ENCODE results near the gene ZBTB20. TPM values are rescaled to one million over a fixed set of nuclear protein-coding genes. Genes with fewer than 3 reads are reported as not detected.

The ZBTB20 gene
- total RNA-seq, 1 donor from 2014 or later = 27.5 TPM

DNA sequence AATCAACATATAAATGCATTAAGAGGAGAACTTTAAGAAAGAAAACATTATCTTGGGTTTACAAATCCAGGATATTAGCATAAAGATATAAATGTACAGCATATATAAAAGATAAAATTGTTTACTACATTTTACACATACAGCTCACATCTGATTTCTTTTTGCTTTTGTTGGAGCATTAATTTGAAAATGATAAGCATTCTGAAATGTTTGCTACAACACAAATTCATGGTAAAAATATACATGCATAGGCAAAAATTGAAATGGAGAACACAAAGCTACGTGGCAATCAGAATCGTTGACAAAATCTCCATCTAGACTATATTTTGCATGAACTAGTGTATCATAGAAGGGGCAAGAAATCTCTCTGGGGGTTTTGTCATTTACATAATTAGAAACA lies 694.2 kb downstream of the ZBTB20 start:
- Mint-ChIP-seq H3K36me3 (ENCODE audit: unreplicated experiment) (no peaks in the 10 kb centered on the region), H3K4me1 (ENCODE audit: low read depth, unreplicated experiment) (peaks cover 15% of the 10 kb centered on the region), H3K27me3 (ENCODE audit: unreplicated experiment) (no peaks in the 10 kb centered on the region), H3K9me3 (ENCODE audit: unreplicated experiment) (peaks cover 2% of the 10 kb centered on the region), H3K4me3 (ENCODE audit: unreplicated experiment) (no peak overlapping the region), H3K27ac (ENCODE audit: unreplicated experiment) (peak overlapping the region; percentile 92)
- DNase-seq = no peak
- TF ChIP-seq, protein P1, sequence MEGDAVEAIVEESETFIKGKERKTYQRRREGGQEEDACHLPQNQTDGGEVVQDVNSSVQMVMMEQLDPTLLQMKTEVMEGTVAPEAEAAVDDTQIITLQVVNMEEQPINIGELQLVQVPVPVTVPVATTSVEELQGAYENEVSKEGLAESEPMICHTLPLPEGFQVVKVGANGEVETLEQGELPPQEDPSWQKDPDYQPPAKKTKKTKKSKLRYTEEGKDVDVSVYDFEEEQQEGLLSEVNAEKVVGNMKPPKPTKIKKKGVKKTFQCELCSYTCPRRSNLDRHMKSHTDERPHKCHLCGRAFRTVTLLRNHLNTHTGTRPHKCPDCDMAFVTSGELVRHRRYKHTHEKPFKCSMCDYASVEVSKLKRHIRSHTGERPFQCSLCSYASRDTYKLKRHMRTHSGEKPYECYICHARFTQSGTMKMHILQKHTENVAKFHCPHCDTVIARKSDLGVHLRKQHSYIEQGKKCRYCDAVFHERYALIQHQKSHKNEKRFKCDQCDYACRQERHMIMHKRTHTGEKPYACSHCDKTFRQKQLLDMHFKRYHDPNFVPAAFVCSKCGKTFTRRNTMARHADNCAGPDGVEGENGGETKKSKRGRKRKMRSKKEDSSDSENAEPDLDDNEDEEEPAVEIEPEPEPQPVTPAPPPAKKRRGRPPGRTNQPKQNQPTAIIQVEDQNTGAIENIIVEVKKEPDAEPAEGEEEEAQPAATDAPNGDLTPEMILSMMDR (IDR thresholded peaks at IDR 0.05; ENCODE audit: partially characterized antibody, unreplicated experiment) = no peak

DNA sequence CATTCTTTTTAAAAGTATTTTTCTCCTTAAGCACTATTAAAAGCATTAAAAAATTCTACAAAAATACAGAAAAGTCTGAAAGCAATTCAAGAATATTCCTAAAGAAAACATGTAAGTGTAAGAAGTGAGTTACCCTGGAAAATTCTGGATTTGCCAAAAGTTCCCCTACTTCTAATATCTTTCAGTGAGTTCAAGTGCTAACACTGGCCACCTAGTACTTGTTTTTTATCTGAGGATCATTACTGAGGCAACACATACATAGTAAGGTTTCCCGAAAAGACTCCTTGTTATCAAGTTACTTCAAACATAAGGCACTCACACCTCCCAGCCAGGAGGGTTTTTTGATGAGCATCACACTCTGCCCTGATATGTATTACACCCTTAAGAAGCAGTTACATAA lies 694.8 kb downstream of the ZBTB20 start:
- TF ChIP-seq, protein P1 (IDR thresholded peaks at IDR 0.05; ENCODE audit: partially characterized antibody, unreplicated experiment) = no peak
- H3K4me1 Mint-ChIP-seq (ENCODE audit: low read depth, unreplicated experiment) = peaks cover 15% of the 10 kb centered on the region

DNA sequence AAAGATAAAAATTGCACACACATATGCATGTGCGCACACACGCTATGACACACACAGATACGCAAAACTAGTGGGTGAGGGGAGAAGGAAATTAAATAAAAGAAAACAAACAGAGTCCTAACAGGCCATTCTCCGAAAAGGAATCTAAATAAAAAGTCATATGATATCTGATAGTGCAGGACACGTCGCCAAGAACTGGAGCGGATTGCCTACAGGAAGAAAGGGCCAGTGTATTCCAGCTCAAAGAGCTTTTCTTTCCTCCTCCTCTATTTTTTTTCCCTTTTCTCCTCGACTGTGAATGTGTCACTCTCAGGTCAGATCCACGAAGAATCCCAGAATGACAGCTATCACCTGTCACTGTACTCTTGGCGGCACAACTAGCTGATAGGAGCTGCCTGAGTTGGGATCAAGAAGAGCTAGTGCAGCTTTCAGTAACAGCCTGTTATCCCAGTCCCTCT lies 695.5 kb downstream of the ZBTB20 start:
- no peak overlapping the region for H3K27ac Mint-ChIP-seq (ENCODE audit: unreplicated experiment)
- H3K4me3 Mint-ChIP-seq (ENCODE audit: unreplicated experiment) = peak overlapping the region; percentile 65

More for the DNA sequence above, 694.8 kb downstream of the ZBTB20 start:
- DNase-seq = no peak
- peaks cover 2% of the 10 kb centered on the region for H3K9me3 Mint-ChIP-seq (ENCODE audit: unreplicated experiment)
- peak overlapping the region; percentile 65 for H3K4me3 Mint-ChIP-seq (ENCODE audit: unreplicated experiment)
- H3K27ac Mint-ChIP-seq (ENCODE audit: unreplicated experiment) = no peak overlapping the region
- H3K36me3 Mint-ChIP-seq (ENCODE audit: unreplicated experiment) = no peaks in the 10 kb centered on the region
- H3K27me3 Mint-ChIP-seq (ENCODE audit: unreplicated experiment) = no peaks in the 10 kb centered on the region

DNA sequence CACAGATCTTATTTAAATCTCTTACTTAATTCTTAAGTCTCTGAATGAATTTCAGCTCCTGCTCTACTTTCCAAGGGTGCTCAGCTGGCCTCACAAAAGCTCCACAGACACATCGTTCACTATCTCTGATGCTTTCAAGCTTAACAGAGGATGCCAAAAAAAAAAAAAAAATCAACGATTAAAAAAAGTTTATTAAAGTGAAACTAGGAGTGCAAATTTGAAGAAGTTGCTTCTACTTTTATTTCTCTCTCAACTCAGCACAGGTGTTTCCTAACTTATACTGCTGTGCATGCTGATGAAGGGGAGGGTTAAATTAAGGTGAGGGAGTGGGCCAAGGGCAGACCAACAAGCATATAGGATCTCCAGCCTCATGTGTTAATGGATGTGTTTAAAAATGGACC lies 696.0 kb downstream of the ZBTB20 start:
- H3K36me3 Mint-ChIP-seq (ENCODE audit: unreplicated experiment) = no peaks in the 10 kb centered on the region
- DNase-seq = no peak
- TF ChIP-seq, protein P1 (IDR thresholded peaks at IDR 0.05; ENCODE audit: partially characterized antibody, unreplicated experiment) = no peak
- no peak overlapping the region for H3K27ac Mint-ChIP-seq (ENCODE audit: unreplicated experiment)
- H3K9me3 Mint-ChIP-seq (ENCODE audit: unreplicated experiment) = peaks cover 2% of the 10 kb centered on the region
- H3K27me3 Mint-ChIP-seq (ENCODE audit: unreplicated experiment) = no peaks in the 10 kb centered on the region
- peak overlapping the region; percentile 65 for H3K4me3 Mint-ChIP-seq (ENCODE audit: unreplicated experiment)
- H3K4me1 Mint-ChIP-seq (ENCODE audit: low read depth, unreplicated experiment) = peaks cover 15% of the 10 kb centered on the region

More for the DNA sequence above, 695.5 kb downstream of the ZBTB20 start:
- no peaks in the 10 kb centered on the region for H3K27me3 Mint-ChIP-seq (ENCODE audit: unreplicated experiment)
- H3K4me1 Mint-ChIP-seq (ENCODE audit: low read depth, unreplicated experiment) = peaks cover 15% of the 10 kb centered on the region
- TF ChIP-seq, protein P1 (IDR thresholded peaks at IDR 0.05; ENCODE audit: partially characterized antibody, unreplicated experiment) = no peak
- no peaks in the 10 kb centered on the region for H3K36me3 Mint-ChIP-seq (ENCODE audit: unreplicated experiment)
- H3K9me3 Mint-ChIP-seq (ENCODE audit: unreplicated experiment) = peaks cover 2% of the 10 kb centered on the region
- no peak for DNase-seq

DNA sequence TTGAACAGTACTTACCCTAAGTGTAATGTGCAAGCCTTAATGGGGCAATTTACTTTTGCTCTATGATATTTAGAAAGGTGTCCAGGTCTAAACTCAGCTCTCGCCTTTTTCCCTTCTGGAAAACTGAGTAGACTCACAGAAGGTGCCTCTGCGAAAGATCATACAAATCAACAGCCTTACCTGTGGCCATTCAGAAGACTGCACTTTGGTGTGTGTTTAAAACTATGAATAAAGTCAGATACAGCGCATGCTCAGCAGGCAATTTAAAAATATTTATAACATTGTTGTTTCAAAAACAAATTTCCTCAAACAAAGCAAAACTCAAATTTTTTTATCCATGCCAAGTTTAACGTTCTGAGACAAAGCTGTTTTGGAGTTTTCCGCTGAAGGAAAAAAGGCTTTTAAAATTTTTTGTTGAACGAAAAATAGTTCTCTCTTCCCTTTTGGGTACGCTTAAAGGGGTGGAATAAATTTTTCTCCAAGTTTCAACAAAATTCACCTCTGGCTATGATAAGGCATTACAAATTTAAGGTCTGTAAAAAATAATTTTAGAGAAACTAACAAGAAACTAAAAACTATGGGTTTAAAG lies 697.0 kb downstream of the ZBTB20 start:
- H3K27ac Mint-ChIP-seq (ENCODE audit: unreplicated experiment) = no peak overlapping the region
- peaks cover 2% of the 10 kb centered on the region for H3K9me3 Mint-ChIP-seq (ENCODE audit: unreplicated experiment)
- DNase-seq = no peak
- H3K4me1 Mint-ChIP-seq (ENCODE audit: low read depth, unreplicated experiment) = peaks cover 15% of the 10 kb centered on the region
- TF ChIP-seq, protein P1 (IDR thresholded peaks at IDR 0.05; ENCODE audit: partially characterized antibody, unreplicated experiment) = no peak
- no peak overlapping the region for H3K4me3 Mint-ChIP-seq (ENCODE audit: unreplicated experiment)
- H3K36me3 Mint-ChIP-seq (ENCODE audit: unreplicated experiment) = no peaks in the 10 kb centered on the region
- H3K27me3 Mint-ChIP-seq (ENCODE audit: unreplicated experiment) = no peaks in the 10 kb centered on the region
